Kasumi-1 (cell line): Measurements from ENCODE around the gene DHX15.

Experiments used
- DNase-seq, 2 experiments: peaks; one replicate each; lab custom pipeline; 2025; lab: John Stamatoyannopoulos, UW

The DHX15 gene

GRCh38 chr4:24584211-24584850, at the start of gene DHX15:
Gene DHX15 (minus strand): TSS chr4:24584554. CDS start chr4:24584393, 161 bp downstream.
- peak; percentile 98 for DNase-seq

DNA sequence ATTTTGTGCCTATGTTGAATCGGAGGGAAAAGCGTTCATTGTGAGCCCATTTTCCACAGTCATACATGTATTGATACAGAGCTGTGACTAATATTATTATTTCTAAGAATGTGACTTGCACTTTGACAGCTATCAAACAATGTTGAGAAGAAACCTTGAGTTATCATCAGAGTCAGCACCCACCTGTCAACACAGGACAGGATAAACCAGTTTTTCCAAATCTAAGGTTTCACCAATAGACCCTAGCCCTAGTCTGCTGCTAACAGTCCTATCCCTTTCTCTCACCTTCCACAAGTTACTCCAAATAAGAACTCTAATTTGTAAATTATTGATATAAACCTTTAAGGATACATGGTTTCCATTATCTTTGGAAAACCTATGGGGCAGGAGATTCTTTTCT, 47.7 kb upstream of the DHX15 start:
- DNase-seq = no peak

GRCh38 chr4:24630937-24631336, 46.6 kb upstream of the DHX15 start:
- DNase-seq = no peak

DNA sequence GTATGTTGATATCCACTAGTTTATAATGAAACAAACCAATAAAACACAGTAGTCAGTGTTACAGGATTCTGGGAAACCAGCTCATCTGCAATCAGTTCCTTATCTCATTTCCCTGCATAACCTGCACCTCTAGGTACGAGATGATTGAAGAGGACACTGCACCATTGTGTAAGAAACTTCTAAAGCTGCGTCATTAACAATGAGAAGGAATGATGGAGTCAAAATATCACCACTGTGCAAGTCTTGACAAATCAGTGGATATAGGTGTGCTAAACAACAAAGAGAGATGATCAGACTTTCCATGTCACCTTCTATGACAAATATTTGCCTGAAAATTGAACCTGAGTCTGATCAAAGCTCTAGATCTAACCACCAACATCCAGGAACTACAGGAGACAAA, 40.7 kb upstream of the DHX15 start:
- DNase-seq = no peak

DNA sequence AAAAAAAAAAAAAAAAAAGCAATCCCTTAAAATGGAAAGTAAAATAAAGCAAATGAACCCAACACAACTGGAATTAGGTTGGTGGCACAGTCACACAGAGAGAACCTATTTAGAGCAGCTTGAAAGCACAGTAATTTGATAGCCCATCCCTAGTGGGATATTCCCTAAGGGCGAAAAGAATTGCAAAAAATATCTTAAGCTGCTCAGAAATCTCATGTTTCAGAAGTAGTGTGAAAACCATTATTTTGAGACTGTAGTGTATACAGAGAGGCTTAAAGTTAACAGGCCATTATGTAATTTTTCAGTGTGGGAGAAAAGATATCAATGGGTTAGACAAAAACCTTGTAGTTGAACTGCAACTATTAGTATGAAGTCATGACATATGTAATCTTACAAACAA, 40.0 kb upstream of the DHX15 start:
- DNase-seq = no peak

DNA sequence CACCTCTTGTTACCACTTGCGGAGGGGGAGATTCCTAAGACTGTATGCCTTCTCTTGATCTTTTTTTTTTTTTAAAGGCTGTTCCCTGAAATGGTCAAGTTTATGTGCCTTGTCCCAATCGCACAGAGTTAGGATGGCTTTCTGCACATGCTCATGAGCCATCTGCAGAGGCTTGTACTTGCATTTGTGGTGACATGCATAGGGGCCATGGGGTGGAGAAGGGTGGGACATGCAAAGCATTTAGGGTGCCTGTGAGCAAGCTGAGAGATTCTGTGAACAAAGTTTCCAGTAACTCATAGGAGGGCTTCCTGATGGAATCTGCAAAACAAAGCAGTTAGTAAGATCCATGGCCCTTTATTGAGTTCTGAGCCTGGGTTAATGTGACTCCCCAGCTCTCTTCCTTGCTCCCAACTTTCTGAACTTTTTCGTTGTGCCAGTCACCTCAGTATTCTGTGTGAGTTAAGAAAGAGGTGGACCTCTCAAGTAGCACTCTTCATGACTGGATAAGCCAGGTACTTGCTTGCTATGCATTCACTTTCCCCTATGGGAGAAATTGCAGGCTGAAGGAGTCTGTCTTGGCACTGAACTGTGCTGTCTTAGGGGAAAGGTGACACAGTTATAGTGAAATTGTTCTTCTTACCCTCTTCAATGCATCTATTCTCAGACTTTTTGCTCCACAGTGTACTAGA, 37.9 kb upstream of the DHX15 start:
- no peak for DNase-seq

- DNase-seq = no peak
Observed at GRCh38 chr4:24615977-24616376, 31.6 kb upstream of the DHX15 start.

- DNase-seq = no peak
Observed at GRCh38 chr4:24614881-24615280, 30.5 kb upstream of the DHX15 start.

- DNase-seq = no peak
Observed at GRCh38 chr4:24613502-24613901, 29.1 kb upstream of the DHX15 start.

DNA sequence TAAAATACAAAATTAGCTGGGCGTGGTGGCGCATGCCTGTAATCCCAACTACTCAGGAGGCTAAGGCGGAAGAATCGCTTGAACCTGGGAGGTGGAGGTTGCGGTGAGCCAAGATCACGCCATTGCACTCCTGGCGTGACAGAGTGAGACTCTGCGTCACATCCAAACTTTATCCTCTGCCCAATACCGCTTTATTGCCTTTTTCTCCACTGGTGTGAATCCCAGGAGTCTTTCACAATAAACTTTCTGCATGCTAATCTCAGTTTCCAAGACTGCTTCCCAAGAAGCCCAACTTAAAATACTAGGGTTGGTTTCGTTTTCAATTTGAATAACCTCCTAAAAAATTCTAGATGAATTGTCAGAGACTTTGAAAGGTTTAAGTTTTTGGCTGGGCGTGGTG, 27.2 kb upstream of the DHX15 start:
- no peak for DNase-seq

DNA sequence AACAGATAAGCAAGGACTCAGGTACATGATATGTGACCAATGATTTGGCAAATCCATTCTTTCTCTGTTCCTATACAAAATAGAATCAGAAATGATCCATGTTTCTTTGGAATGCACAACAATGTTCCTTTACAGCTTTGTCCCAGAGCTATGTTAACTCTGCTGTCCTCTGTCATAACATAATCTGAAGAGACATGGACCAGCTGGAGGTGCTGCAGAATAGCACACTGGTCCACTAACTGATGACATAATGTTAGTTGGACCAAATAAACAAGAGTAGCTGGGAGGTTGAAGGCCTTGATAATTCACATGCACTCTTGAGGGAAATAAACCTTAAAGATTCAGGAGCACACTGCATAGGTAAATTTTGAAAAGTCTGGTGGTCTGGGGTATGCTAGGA, 23.0 kb upstream of the DHX15 start:
- DNase-seq = no peak

DNA sequence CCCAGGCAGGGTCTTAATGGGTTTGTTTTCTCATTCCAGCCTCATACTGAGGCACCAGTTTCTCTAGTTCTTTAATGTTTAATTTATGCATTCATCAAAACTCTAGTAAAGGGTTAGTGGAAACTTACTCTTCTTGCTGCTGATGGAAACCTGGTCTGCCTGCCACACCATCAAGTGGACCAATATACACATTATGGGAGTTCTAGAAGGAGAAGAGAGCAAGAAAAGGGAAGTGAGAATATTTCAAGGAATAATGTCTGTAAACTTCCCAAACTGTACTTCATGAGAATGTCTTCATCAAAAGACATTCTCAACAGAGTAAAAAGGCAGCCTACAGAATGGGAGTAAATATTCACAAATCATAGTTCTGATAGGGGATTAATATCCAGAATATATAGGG, 20.9 kb upstream of the DHX15 start:
- no peak for DNase-seq

GRCh38 chr4:24604558-24605214, 20.3 kb upstream of the DHX15 start:
- no peak for DNase-seq

DNA sequence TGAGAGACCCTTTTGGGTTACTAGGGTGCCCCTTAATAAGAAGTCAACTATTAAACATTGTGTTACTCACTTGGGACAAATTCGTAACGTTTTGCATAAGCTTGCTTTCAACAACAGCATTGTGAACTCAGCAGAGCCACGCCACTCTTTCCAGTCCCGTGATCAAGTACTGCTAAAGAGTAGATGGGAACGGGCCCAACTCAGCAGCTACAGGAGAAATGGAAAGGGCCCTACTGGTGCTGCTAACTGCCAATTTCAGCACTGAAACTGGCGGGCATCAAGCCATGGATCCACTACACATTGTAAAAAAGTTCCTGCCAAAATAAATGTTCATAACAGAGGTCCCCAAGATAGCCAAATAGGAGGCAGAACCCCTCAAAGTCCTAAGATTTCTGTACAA, 19.0 kb upstream of the DHX15 start:
- DNase-seq = no peak

DNA sequence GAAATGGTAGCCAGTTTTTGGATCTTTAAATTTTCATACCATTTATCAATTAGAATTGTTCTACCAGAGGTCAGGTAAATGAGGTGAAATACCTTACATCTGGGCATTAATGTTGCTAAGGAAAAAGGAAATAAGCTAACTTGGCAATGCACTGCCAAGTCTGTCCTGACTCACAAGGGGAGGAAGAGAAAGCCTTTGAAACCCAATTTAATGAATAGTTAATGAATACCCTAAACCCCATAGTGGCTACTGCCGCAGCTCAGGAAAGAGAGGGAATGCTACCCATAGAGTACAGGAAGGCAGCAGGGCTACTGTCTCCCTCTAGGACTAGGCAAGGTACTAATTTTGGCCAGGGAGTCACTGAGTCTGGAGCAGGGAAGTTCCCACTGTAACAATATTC, 16.8 kb upstream of the DHX15 start:
- no peak for DNase-seq

GRCh38 chr4:24599275-24599674, 14.9 kb upstream of the DHX15 start:
- DNase-seq = no peak

- DNase-seq = no peak
Observed at GRCh38 chr4:24598025-24598424, 13.7 kb upstream of the DHX15 start.

- no peak for DNase-seq
Observed at GRCh38 chr4:24595659-24596058, 11.3 kb upstream of the DHX15 start.

DNA sequence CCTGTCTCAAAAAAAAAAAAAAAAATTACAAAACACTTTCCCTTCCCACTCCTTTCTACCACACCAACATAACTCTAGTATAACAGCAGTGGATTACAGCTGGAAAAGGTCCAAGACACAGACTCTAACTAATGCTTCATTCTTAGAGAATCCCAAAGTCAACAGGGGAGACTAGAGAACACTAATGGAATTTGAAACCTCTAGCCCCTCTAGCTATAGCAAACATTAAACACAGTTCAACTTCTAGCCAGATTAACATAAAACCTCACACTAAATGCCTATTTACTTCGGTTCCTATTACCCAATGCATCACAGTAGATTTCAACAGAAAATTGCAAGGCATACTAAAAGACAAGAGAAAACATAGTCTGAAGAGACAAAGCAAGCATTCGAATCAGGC, 10.5 kb upstream of the DHX15 start:
- DNase-seq = no peak

DNA sequence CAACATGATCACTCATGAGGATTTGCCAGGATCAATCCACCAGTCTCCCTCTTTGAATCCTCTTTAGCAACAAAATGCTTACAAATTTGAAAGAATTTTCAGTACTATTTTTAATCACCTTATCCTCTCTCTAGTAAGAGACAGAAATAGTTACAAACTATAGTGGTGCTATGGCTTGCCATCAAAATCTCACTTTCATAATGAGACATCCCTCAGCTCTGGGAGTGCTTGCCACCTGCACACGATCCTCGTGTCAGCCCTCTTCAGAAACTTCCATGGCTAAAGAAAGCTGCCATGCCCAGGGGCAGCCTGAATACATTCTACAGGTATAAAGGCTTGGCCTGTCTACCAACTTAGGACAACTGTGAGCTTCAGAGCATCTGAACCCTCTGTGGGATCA, 5.1 kb upstream of the DHX15 start:
- DNase-seq = no peak

- no peak for DNase-seq
Observed at GRCh38 chr4:24588216-24588954, 4.0 kb upstream of the DHX15 start.

- peak; percentile 69 to 71 for DNase-seq
Observed at GRCh38 chr4:24583451-24584210, 723 bp downstream of the DHX15 start.
